ENCODE measurements around the gene CDH4. TPM values are rescaled to one million over a fixed set of nuclear protein-coding genes. Genes with fewer than 3 reads are reported as not detected.
"Not testable (repeated sequence)": the region's sequence is repeated elsewhere in the genome, so short reads cannot be mapped to it uniquely, and the experiment has no call there.

CDH4 gene
- polyA plus RNA-seq, 1 donor = 1.2 TPM

GRCh38 chr20:61385296-61385695, 133.2 kb downstream of the CDH4 start:
- no peak for DNase-seq (ENCODE audit: low read depth)

GRCh38 chr20:61385731-61386130, 133.7 kb downstream of the CDH4 start:
- DNase-seq (ENCODE audit: low read depth) = no peak

GRCh38 chr20:61387204-61387953, 135.3 kb downstream of the CDH4 start:
- DNase-seq (ENCODE audit: low read depth) = no peak

GRCh38 chr20:61387954-61388348, 135.9 kb downstream of the CDH4 start:
- DNase-seq (ENCODE audit: low read depth) = no peak

- DNase-seq (ENCODE audit: low read depth) = no peak
Observed at GRCh38 chr20:61389077-61389476, 137.0 kb downstream of the CDH4 start.

- DNase-seq (ENCODE audit: low read depth) = no peak
Observed at GRCh38 chr20:61391185-61391584, 139.1 kb downstream of the CDH4 start.

GRCh38 chr20:61391812-61392520, 139.9 kb downstream of the CDH4 start:
- DNase-seq (ENCODE audit: low read depth) = no peak

- no peak for DNase-seq (ENCODE audit: low read depth)
Observed at GRCh38 chr20:61394088-61394799, 142.2 kb downstream of the CDH4 start.

- no peak for DNase-seq (ENCODE audit: low read depth)
Observed at GRCh38 chr20:61396262-61396848, 144.3 kb downstream of the CDH4 start.

GRCh38 chr20:61397146-61397545, 145.1 kb downstream of the CDH4 start:
- DNase-seq (ENCODE audit: low read depth) = no peak

- DNase-seq (ENCODE audit: low read depth) = no peak
Observed at GRCh38 chr20:61397790-61398189, 145.7 kb downstream of the CDH4 start.

GRCh38 chr20:61399433-61399832, 147.4 kb downstream of the CDH4 start:
- no peak for DNase-seq (ENCODE audit: low read depth)

- DNase-seq (ENCODE audit: low read depth) = no peak
Observed at GRCh38 chr20:61400499-61400898, 148.4 kb downstream of the CDH4 start.

- DNase-seq (ENCODE audit: low read depth) = no peak
Observed at GRCh38 chr20:61404303-61404702, 152.2 kb downstream of the CDH4 start.

GRCh38 chr20:61405007-61405406, 152.9 kb downstream of the CDH4 start:
- DNase-seq (ENCODE audit: low read depth) = no peak

- not testable (repeated sequence) for DNase-seq (ENCODE audit: low read depth)
Observed at GRCh38 chr20:61406773-61407172, 154.7 kb downstream of the CDH4 start.

- no peak for DNase-seq (ENCODE audit: low read depth)
Observed at GRCh38 chr20:61407561-61407960, 155.5 kb downstream of the CDH4 start.

- no peak for DNase-seq (ENCODE audit: low read depth)
Observed at GRCh38 chr20:61408951-61409740, 157.1 kb downstream of the CDH4 start.

- no peak for DNase-seq (ENCODE audit: low read depth)
Observed at GRCh38 chr20:61411743-61412142, 159.7 kb downstream of the CDH4 start.

- DNase-seq (ENCODE audit: low read depth) = no peak
Observed at GRCh38 chr20:61413752-61414151, 161.7 kb downstream of the CDH4 start.

GRCh38 chr20:61414455-61414991, 162.5 kb downstream of the CDH4 start:
- no peak for DNase-seq (ENCODE audit: low read depth)

Data from forelimb muscle (tissue), 1 donor.